NCI-H1694 treated with DMSO at 0.1 percent for 48 hours (cell line): ENCODE data around the gene COL24A1.
"Not testable (repeated sequence)": the region's sequence is repeated elsewhere in the genome, so short reads cannot be mapped to it uniquely, and the experiment has no call there.

ENCODE experiments used
- DNase-seq: peaks from one replicate; lab custom pipeline; 2025; lab: John Stamatoyannopoulos, UW

Gene COL24A1

GRCh38 chr1:85888921-85889320, 267.7 kb downstream of the COL24A1 start:
- DNase-seq, result no peak

GRCh38 chr1:85884372-85885035, 272.1 kb downstream of the COL24A1 start:
- peak; percentile 10 for DNase-seq

- DNase-seq, result no peak
Measured at GRCh38 chr1:85867189-85867588, 289.4 kb downstream of the COL24A1 start.

DNA sequence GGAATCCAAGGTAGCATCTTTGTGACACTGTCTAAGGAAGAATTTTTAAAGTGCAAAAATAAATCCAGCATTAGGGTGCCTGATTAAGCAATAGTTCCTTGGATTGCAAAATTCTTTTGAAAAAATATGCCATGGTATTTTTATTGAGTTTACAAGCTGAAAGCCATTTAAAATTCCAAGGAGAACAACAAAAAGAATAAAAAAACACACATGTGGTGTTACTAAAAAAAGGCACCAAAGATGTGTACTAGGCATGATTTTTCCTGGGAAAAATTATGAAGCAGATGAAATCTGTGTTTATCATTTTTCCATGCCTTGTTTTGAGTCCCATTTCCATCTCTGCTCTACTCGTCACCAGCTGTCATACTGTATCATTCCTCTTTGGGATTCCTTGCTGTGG, 291.4 kb downstream of the COL24A1 start:
- no peak for DNase-seq

- DNase-seq, result no peak
Measured at GRCh38 chr1:85864727-85865126, 291.8 kb downstream of the COL24A1 start.

DNA sequence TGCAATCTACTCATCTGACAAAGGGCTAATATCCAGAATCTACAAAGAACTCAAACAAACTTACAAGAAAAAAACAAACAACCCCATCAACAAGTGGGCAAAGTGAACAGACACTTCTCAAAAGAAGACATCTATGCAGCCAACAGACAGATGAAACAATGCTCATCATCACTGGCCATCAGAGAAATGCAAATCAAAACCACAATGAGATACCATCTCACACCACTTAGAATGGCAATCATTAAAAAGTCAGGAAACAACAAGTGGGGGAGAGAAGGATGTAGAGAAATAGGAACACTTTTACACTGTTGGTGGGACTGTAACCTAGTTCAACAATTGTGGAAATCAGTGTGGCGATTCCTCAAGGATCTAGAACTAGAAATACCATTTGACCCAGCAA, 292.9 kb downstream of the COL24A1 start:
- not testable (repeated sequence) for DNase-seq

DNA sequence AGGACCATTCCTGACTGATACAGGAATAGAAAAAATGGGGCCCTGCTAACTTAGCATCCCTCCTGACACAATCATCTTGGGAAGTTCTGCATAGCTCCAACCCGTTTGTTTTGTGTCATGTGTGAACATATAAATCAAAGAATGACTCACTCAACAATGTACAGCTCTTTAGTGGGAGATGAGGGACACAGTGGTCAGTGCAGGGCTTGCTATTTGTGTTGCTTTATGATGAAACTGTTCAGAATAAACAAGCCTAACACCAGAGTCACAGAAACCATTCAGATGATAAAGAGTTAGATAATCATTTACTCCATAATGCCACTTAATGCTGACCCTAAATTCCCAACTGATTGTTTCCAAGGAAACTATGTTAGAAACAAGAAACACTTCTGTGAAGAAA, 294.1 kb downstream of the COL24A1 start:
- no peak for DNase-seq

DNA sequence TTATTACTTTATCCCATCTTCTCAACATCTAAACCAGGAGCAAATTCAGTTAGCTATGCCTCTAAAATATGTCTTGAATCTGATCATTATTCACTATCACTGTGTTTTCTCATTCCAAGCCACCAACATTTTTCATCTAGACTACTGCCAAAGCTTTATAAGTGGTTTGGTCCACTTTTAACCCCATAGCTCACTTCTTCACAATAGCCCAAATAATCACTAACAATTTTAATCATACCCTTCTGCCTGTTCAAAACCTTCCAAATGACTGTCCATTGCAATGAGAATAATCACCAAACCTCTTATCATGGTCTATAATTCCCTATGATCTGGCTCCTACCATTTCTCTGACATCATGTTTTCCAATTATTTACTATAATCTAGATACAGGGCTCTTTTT, 298.6 kb downstream of the COL24A1 start:
- DNase-seq, result no peak

DNA sequence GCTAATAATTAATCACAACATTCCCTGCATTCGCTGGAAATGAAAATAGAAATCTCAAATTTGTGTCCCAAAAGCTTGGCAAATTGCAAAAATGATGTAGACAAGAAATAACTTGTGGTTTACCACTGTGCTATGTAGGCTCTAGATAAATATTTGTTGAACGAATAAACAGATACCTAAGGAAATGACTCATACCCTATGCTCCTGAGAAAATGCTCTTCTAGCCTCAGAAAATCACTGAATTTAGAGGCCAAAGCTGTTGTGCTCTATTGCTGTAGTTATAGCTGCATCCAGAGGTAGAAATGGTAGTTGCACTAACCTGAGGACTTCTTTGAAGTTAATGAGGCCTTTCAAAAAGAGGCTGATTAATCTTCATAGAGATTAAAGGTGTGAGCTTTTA, 306.3 kb downstream of the COL24A1 start:
- no peak for DNase-seq

GRCh38 chr1:85849660-85850059, 306.9 kb downstream of the COL24A1 start:
- DNase-seq, result no peak

- DNase-seq, result no peak
Measured at GRCh38 chr1:85847356-85847755, 309.2 kb downstream of the COL24A1 start.

DNA sequence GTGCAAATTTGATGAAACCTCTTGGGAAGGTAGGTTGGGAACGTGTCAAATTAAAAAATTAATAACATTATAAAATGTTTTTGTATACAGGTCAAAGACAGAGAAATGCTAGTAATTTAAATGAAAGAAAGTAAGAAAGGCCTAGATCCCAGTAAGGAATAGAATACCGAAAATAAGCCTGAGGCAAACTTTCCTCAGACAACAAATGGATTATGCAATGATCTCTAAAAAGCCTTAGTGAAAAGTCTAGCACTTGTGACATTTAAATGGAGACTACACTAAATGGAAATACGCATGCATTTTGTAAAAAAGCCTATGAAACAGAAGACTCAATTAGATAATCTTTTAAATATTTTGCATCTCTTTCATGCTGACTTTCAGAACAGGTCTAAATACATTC, 309.9 kb downstream of the COL24A1 start:
- no peak for DNase-seq

DNA sequence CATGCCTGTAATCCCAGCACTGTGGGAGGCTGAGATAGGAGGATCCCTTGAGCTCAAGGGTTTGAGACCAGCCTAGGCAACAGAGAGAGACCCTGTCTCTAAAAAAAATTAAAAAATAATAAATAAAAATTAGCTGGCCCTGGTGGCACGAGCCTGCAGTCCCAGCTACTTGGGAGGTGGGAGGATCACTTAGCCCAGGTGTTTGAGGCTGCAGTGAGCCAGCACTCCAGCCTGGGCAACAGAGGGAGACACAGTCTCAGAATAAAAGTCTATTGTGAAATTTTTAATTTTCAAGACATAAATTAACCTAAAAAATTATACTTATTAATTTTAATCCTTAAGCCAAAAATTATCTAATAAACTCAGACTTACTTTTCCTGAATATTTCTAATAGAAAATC, 317.1 kb downstream of the COL24A1 start:
- no peak for DNase-seq

DNA sequence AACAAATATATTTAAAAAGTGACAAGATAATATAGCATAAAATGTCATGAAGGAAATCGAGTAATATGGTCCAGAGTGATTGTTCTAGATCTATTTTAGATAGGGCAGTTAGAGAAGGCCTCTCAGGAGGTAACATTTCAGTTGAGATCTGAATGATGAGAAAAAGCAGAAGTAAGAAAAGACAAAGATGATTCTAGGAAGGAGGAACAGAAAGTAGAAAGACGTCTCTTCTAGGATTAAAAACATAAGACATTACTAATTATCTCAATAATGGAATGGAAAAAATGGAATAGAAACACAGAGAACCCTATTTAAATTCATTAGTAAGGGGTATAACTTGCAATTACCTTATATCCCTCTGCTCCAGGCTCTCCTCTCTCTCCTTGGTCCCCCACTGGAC, 318.3 kb downstream of the COL24A1 start:
- DNase-seq, result no peak

GRCh38 chr1:85836736-85837135, 319.8 kb downstream of the COL24A1 start:
- DNase-seq, result no peak

- DNase-seq, result not testable (repeated sequence)
Measured at GRCh38 chr1:85833165-85833564, 323.4 kb downstream of the COL24A1 start.

- DNase-seq, result no peak
Measured at GRCh38 chr1:85830837-85831236, 325.7 kb downstream of the COL24A1 start.

- DNase-seq, result no peak
Measured at GRCh38 chr1:85824066-85824840, 332.3 kb downstream of the COL24A1 start.

- DNase-seq, result no peak
Measured at GRCh38 chr1:85822696-85823095, 333.9 kb downstream of the COL24A1 start.

GRCh38 chr1:85818371-85818770, 338.2 kb downstream of the COL24A1 start:
- DNase-seq, result no peak

- DNase-seq, result no peak
Measured at GRCh38 chr1:85816606-85817005, 340.0 kb downstream of the COL24A1 start.

DNA sequence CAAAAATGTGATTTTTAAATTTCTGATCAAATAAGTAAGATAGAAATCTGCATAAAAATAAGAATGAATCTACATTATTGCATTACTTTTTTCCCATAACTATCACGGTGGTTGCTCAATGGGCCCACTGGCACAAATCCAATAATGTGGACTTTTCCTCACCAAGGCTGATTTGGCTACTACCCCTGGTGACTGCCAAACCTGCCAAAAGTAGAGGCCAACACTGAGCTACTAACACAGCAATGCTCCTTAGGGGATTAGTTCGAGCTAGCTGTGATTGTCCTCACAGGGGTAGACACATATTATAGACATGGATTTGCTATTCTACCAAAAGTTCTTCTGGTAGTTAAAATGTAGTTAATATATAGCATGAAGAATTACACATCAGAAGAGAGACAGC, 340.7 kb downstream of the COL24A1 start:
- no peak for DNase-seq

GRCh38 chr1:85806236-85806965, 350.2 kb downstream of the COL24A1 start:
- peak; percentile 22 for DNase-seq
